Suprapubic skin (tissue), 4 donors: Measurements from ENCODE around the gene GDF2.

Experiments
- POLR2A ChIP-seq, 2 donors: fragments of 450-650 bp; IDR thresholded peaks; one replicate each; pipeline ENCODE4 v1.6.1; 2017; ENCODE audit warnings: antibody characterized with exemption in 2 of 2, mild to moderate bottlenecking in 2 of 2, moderate library complexity in 2 of 2
- POLR2AphosphoS5 ChIP-seq, 3 donors: sonication (generic); formaldehyde crosslinking; IDR thresholded peaks; one replicate each; pipeline ENCODE4 v1.6.1; 2017; ENCODE audit warnings: antibody characterized with exemption in 3 of 3
- TF ChIP-seq, protein P1 (sequence below), 2 donors: fragments of 200-600 bp in 1 of 2; fragments of 450-650 bp in 1 of 2; sonication (generic) in 1 of 2; IDR thresholded peaks; one replicate each; pipeline ENCODE4 v1.5.1; 2016 to 2019; ENCODE audit warnings: antibody characterized with exemption in 2 of 2, mild to moderate bottlenecking in 1 of 2, moderate library complexity in 1 of 2

DNA sequence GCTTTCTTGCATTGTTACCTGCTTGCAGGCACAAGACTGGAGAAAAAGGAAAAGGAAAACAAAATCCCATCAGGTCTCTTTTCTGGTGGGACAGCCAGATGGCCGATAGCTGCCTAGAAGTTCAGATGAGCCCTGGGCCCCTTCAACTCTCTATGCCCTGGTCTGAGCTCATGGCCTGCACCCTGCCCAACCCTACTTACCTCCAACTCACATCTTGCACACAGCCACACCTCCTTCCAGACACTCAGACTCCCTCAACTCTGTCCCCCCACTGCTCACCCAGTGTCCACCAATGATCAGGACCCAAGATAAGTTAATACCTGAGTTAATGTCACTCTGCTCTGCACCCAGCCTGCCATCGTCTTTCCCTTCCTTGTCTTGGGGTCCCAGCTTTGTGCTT lies 36.8 kb downstream of the GDF2 start:
- TF ChIP-seq, protein P1, sequence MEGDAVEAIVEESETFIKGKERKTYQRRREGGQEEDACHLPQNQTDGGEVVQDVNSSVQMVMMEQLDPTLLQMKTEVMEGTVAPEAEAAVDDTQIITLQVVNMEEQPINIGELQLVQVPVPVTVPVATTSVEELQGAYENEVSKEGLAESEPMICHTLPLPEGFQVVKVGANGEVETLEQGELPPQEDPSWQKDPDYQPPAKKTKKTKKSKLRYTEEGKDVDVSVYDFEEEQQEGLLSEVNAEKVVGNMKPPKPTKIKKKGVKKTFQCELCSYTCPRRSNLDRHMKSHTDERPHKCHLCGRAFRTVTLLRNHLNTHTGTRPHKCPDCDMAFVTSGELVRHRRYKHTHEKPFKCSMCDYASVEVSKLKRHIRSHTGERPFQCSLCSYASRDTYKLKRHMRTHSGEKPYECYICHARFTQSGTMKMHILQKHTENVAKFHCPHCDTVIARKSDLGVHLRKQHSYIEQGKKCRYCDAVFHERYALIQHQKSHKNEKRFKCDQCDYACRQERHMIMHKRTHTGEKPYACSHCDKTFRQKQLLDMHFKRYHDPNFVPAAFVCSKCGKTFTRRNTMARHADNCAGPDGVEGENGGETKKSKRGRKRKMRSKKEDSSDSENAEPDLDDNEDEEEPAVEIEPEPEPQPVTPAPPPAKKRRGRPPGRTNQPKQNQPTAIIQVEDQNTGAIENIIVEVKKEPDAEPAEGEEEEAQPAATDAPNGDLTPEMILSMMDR (IDR thresholded peaks at IDR 0.05): no peak
- no peak for TF ChIP-seq POLR2A (IDR thresholded peaks at IDR 0.05)
- TF ChIP-seq POLR2AphosphoS5 (IDR thresholded peaks at IDR 0.05): no peak
